ENCODE data around the gene GABPA.
"Not testable (repeated sequence)": the region's sequence is repeated elsewhere in the genome, so short reads cannot be mapped to it uniquely, and the experiment has no call there.

GABPA gene

GRCh38 chr21:25742900-25743299, 8.1 kb downstream of the GABPA start:
- DNase-seq: no peak

- DNase-seq: no peak
These were observed 10.1 kb downstream of the GABPA start for GRCh38 chr21:25744854-25745253.

GRCh38 chr21:25750085-25750484, 15.3 kb downstream of the GABPA start:
- no peak for DNase-seq

GRCh38 chr21:25752416-25752815, 17.6 kb downstream of the GABPA start:
- no peak for DNase-seq

- no peak for DNase-seq
These were observed 21.6 kb downstream of the GABPA start for GRCh38 chr21:25756190-25756932.

- DNase-seq: no peak
These were observed 22.8 kb downstream of the GABPA start for GRCh38 chr21:25757531-25757930.

GRCh38 chr21:25759573-25759972, 24.8 kb downstream of the GABPA start:
- no peak for DNase-seq

GRCh38 chr21:25760061-25760460, 25.3 kb downstream of the GABPA start:
- DNase-seq: no peak

- no peak for DNase-seq
These were observed 25.9 kb downstream of the GABPA start for GRCh38 chr21:25760677-25761076.

GRCh38 chr21:25764065-25764464, 29.3 kb downstream of the GABPA start:
- no peak for DNase-seq

- no peak for DNase-seq
These were observed 33.1 kb downstream of the GABPA start for GRCh38 chr21:25767921-25768320.

- DNase-seq: no peak
These were observed 37.9 kb downstream of the GABPA start for GRCh38 chr21:25772686-25773085.

GRCh38 chr21:25776440-25776839, 41.7 kb downstream of the GABPA start:
- DNase-seq: no peak

GRCh38 chr21:25778126-25778875, 43.5 kb downstream of the GABPA start:
- DNase-seq: not testable (repeated sequence)

- no peak for DNase-seq
These were observed 53.9 kb downstream of the GABPA start for GRCh38 chr21:25788677-25789076.

- no peak for DNase-seq
These were observed 55.5 kb downstream of the GABPA start for GRCh38 chr21:25790122-25790877.

- DNase-seq: no peak
These were observed 56.1 kb downstream of the GABPA start for GRCh38 chr21:25790878-25791204.

- DNase-seq: no peak
These were observed 56.5 kb downstream of the GABPA start for GRCh38 chr21:25791319-25791718.

- DNase-seq: peak; percentile 51 to 72 (median 65)
These were observed 66.6 kb downstream of the GABPA start for GRCh38 chr21:25801217-25802014.

GRCh38 chr21:25806060-25806459, 71.3 kb downstream of the GABPA start:
- no peak for DNase-seq

GRCh38 chr21:25807191-25807590, 72.4 kb downstream of the GABPA start:
- DNase-seq: no peak

GRCh38 chr21:25809013-25809412, 74.2 kb downstream of the GABPA start:
- no peak for DNase-seq

GRCh38 chr21:25811186-25811585, 76.4 kb downstream of the GABPA start:
- DNase-seq: no peak
